HG03520 (cell line): ENCODE results near the gene CCR5AS.

Experiments
- ATAC-seq: cut with Tn5 transposase; IDR thresholded peaks from one replicate; pipeline ENCODE4 v1.9.1; 2021; ENCODE audit warnings: mild to moderate bottlenecking, moderate library complexity; ENCODE audit not compliant: unreplicated experiment

CCR5AS gene

GRCh38 chr3:46321461-46322104 lies 85.3 kb downstream of the CCR5AS start:
- no peak for ATAC-seq

GRCh38 chr3:46318207-46318927 lies 88.5 kb downstream of the CCR5AS start:
- no peak for ATAC-seq

- no peak for ATAC-seq
These were observed 90.7 kb downstream of the CCR5AS start for GRCh38 chr3:46316206-46316605.

GRCh38 chr3:46314517-46314916 lies 92.3 kb downstream of the CCR5AS start:
- ATAC-seq, result no peak
